ENCODE results near the gene NDUFAB1.
"Not testable (repeated sequence)": the region's sequence is repeated elsewhere in the genome, so short reads cannot be mapped to it uniquely, and the experiment has no call there.

NDUFAB1 gene

GRCh38 chr16:23595951-23596720 is at the start of gene NDUFAB1:
Gene NDUFAB1, minus strand, starts transcription at chr16:23596316. Its CDS starts 26 bp downstream, at chr16:23596290.
- DNase-seq: peak; percentile 85

GRCh38 chr16:23642246-23642774 is 46.2 kb upstream of the NDUFAB1 start:
- DNase-seq: no peak

GRCh38 chr16:23640931-23641765 is 45.0 kb upstream of the NDUFAB1 start, which contains the start of the genes DCTN5 and PALB2:
Gene DCTN5, plus strand, starts transcription at chr16:23641466. Its CDS starts 77 bp downstream, at chr16:23641543.
Gene PALB2, minus strand, starts transcription at chr16:23641310. Its CDS starts 153 bp downstream, at chr16:23641157.
- DNase-seq: peak; percentile 90

GRCh38 chr16:23640615-23640930 is 44.5 kb upstream of the NDUFAB1 start:
- DNase-seq: peak; percentile 3

DNA sequence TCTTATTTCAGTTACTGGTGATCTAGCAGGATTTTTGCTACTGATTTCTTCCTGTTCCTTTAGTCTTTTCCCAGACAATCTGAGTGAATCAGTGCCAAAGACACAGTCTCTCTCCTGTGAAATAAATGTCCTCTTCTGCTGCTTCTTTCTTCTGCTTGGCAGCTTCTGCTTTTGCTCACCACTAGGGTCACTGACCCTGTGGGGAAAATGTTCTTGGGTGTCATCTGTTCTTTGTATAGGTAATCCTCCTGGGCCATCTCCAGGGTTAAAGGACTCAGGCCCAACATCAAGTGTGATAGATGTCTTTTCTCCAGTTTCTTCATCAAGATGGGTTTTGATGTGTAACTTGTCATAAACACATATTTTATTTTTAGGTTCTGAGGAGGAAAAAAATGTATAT is 39.8 kb upstream of the NDUFAB1 start:
- no peak for DNase-seq

- no peak for DNase-seq
These were observed 38.4 kb upstream of the NDUFAB1 start for GRCh38 chr16:23634461-23635036.

DNA sequence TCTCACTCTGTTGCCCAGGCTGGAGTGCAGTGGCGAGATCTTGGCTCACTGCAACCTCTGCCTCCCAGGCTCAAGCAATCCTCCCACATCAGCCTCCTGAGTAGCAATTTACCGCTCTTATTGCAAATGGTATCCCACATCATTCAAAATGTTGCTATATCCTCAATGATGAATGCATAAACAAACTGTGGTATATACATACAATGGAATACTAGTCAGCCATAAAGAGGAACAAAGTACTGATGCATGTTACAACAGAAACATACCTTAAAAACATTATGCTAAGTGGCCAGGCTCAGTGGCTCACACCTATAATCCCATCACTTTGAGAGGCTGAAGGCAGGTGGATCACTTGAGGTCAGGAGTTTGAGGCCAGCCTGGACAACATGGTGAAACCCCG is 35.8 kb upstream of the NDUFAB1 start:
- not testable (repeated sequence) for DNase-seq

- no peak for DNase-seq
These were observed 33.4 kb upstream of the NDUFAB1 start for GRCh38 chr16:23629516-23629915.

DNA sequence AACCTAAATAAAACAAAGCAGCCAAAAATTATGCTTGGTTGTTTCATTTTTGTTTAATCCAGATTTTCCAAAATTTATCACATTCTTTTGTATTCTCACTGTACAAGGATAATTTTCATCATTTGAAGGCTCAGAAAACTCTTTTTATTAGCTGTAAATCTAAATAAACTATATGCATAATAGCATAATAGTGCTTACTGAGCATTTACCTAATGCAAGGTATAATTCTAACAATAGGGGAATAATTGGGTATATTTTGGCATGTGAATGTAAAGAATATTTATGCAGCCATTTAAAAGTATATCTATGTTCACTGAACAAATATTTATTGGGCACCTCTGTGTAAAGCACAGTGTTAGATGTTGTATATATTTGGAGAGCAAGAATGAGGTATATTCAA is 28.0 kb upstream of the NDUFAB1 start:
- DNase-seq: no peak

DNA sequence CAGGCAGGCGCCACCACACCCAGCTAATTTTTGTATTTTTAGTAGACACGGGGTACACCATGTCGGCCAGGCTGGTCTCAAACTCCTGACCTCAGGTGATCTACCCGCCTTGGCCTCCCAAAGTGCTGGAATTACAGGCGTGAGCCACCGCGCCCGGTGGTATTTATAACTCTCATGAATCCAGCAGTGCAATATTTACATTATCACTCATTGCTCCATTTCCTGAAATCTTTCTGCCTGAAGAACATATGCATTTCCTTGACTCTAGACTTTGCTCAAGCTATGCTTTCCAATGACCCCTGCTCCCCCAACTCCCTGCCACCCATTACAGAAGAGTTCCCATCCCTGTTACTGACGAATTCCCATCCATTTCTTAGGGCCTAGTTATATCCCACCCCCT is 19.7 kb upstream of the NDUFAB1 start:
- DNase-seq: no peak

DNA sequence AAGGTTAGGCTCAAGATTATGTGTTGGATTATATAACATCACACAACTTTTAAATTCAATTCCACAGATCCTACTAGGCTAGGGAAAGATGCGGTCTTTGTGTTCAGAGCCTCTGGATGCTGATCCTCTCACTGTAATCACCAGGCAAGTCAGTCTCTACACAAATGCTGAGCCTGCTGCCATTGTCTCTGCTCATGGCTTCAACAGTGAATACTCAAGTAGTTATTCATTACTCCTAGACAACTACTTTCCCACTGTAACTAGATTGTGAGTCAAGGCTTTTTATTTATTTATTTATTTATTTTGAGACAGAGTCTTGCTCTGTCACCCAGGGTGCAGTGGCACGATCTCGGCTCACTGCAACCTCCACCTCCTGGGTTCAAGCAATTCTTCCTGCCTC is 15.8 kb upstream of the NDUFAB1 start:
- no peak for DNase-seq

DNA sequence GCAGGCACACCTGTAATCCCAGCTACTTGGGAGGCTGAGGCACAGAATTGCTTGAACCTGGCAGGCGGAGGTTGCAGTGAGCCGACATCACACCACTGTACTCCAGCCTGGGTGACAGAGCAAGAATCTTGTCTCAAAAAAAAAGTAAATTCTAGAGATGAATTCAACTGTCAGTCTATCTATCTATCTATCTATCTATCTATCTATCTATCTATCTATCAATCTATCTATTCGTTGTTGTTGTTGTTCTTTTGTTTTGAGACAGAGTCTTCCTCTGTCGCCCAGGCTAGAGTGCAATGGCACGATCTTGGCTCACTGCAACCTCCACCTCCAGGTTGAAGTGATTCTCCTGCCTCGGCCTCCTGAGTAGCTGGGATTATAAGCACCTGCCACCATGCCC is 14.8 kb upstream of the NDUFAB1 start:
- not testable (repeated sequence) for DNase-seq

- no peak for DNase-seq
These were observed 13.8 kb upstream of the NDUFAB1 start for GRCh38 chr16:23609929-23610328.

- peak; percentile 7 for DNase-seq
These were observed 12.1 kb upstream of the NDUFAB1 start for GRCh38 chr16:23608194-23608593.

DNA sequence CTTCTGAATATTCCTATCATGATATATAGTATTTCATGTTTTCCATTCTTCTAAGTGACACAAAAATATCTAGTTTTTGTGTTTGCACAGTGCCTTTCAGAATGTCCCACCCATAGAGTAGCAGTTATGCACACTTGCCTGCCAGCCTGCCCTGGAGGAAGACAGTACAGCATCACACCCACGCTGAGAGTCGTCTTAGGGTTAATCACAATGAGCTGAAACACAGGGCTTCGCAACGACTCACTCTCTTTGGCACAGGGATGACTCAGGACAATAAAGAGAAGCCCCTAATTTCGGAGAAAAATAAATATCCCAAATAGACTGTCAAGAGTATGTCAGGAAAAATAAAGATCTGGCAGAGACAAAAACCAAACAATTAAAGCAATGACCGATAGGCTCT is 11.6 kb upstream of the NDUFAB1 start:
- peak; percentile 28 for DNase-seq

GRCh38 chr16:23597003-23597756 is 1.1 kb upstream of the NDUFAB1 start:
- no peak for DNase-seq

DNA sequence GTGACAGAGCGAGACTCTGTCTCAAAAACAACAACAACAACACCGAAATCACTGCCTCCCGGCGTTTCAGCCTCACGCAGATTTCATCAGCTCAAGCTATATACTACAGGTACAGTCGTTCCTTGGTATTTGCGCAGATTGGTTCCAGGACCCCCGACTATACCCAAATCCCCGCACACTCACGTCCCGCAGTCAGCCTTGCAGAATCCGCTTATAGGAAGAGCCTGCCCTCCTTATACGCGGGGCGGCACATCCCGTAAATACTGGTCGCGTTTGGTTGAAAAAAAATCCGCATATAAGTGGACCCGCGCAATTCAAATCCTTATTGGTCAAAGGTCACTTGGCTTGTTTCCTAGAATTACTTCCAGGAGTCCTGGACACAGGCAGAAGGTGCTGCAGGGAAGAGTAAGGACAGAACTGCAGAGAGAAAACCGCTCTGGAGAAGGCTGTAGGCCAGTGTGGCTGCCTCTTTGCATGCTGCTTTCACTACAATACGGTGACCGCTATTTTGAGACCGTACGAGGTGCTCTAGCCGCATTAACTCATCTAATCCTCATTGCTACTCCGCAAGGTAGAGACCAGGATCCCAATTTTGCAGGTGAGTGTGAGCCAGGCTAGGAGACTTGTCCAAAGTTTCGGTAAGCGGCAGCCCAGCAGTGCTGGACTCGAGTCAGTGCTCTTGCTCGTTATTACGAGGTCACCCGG is 718 bp downstream of the NDUFAB1 start:
- DNase-seq: no peak

DNA sequence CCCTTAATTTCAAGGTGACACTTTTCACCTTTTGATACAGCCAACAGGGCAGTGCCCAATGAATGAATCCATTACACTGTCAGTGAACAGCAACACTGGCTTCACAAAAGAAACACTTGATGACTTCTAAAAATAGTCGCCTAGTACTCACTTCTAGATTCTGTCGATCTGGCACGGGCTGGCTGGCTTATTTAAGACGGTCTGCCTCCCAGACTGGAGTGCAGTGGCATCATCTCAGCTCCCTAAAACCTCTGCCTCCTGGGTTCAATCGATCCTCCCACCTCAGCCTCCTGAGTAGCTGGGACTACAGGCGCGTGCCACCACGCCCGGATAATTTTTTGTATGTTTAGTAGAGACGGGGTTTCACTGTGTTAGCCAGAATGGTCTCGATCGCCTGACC is 1.9 kb downstream of the NDUFAB1 start:
- no peak for DNase-seq

GRCh38 chr16:23590181-23590580 is 5.9 kb downstream of the NDUFAB1 start:
- no peak for DNase-seq

- peak; percentile 78 for DNase-seq
These were observed 8.4 kb downstream of the NDUFAB1 start for GRCh38 chr16:23587726-23588125.

GRCh38 chr16:23584186-23585076 is 11.7 kb downstream of the NDUFAB1 start:
- no peak for DNase-seq

Data from fibroblast of skin of right quadriceps (primary cell).